ENCODE results near the gene PSMD6. TPM values are rescaled to one million over a fixed set of nuclear protein-coding genes. Genes with fewer than 3 reads are reported as not detected.

Gene PSMD6
- total RNA-seq, 2 donors from 2014 or later = 82.7 to 95.7 TPM

DNA sequence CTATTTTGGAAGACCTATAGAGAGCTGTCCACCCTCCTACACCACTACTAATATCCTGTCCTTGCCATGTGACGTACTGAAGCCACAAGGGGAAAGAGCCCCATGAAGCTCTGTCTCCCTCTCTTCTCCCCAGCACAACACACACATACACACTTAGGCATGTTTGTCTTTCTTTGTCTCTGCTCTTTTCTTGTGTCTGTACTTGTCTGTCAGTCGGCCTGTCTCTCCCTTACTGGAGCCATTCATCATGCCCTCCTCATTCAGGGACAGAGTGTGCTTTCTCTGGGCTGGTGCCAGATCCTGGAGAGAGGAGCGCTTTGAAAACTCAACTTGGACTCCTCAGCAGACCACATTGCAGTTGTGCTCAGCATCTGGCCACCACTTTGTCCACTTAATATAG lies 47.6 kb downstream of the PSMD6 start:
- Mint-ChIP-seq H3K27me3 (no peaks in the 10 kb centered on the region), H3K4me1 (ENCODE audit: low read depth in 2 of 2) (peaks cover 75 to 90% of the 10 kb centered on the region in 2 donors), H3K9me3 (no peaks in the 10 kb centered on the region), H3K4me3 (peak overlapping the region; percentile 2), H3K36me3 (peaks cover 12% of the 10 kb centered on the region), H3K27ac (peak overlapping the region; percentile 28 to 88)
- ATAC-seq (no peak), DNase-seq (ENCODE audit: low spot score) (no peak)

GRCh38 chr3:63974451-63974850 lies 48.8 kb downstream of the PSMD6 start:
- Mint-ChIP-seq H3K9me3 (no peaks in the 10 kb centered on the region), H3K4me1 (ENCODE audit: low read depth in 2 of 2) (peaks cover 75 to 91% of the 10 kb centered on the region in 2 donors), H3K27ac (peak overlapping the region in 1 of 2 donors; percentile 55), H3K36me3 (peaks cover 6% of the 10 kb centered on the region), H3K27me3 (no peaks in the 10 kb centered on the region), H3K4me3 (no peak overlapping the region)
- no peak for DNase-seq (ENCODE audit: low spot score)
- ATAC-seq = no peak

DNA sequence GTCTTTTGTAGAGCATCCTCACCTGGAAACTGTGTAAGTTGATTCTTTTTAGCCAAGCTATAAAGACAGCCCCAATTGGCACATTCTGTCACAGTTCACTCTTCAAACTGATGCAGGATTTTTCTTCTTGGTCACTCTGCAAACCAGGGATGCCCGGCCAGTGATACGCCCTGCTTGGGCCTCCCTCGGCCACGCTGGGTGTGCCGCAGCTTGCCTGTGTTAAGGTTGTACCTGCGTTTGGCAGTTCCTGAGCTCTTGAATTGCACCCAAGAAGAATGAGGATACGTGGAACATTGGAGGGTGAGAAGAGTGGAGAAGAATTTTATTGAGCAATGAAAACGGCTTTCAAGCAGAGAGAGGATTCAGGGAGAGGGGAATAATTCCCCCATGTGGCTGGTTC lies 49.9 kb downstream of the PSMD6 start:
- Mint-ChIP-seq H3K36me3 (peaks cover 6% of the 10 kb centered on the region), H3K4me3 (peak overlapping the region; percentile 4), H3K27me3 (no peaks in the 10 kb centered on the region), H3K27ac (peak overlapping the region; percentile 40 to 55), H3K9me3 (no peaks in the 10 kb centered on the region), H3K4me1 (ENCODE audit: low read depth in 2 of 2) (peaks cover 77 to 91% of the 10 kb centered on the region in 2 donors)
- ATAC-seq = no peak
- no peak for DNase-seq (ENCODE audit: low spot score)

- Mint-ChIP-seq H3K27me3 (no peaks in the 10 kb centered on the region), H3K27ac (peak overlapping the region; percentile 55 to 89), H3K9me3 (no peaks in the 10 kb centered on the region), H3K36me3 (peaks cover 6% of the 10 kb centered on the region), H3K4me3 (no peak overlapping the region), H3K4me1 (ENCODE audit: low read depth in 2 of 2) (peaks cover 77 to 91% of the 10 kb centered on the region in 2 donors)
- ATAC-seq (no peak), DNase-seq (ENCODE audit: low spot score) (no peak)
These were observed 50.3 kb downstream of the PSMD6 start for GRCh38 chr3:63972987-63973386.

DNA sequence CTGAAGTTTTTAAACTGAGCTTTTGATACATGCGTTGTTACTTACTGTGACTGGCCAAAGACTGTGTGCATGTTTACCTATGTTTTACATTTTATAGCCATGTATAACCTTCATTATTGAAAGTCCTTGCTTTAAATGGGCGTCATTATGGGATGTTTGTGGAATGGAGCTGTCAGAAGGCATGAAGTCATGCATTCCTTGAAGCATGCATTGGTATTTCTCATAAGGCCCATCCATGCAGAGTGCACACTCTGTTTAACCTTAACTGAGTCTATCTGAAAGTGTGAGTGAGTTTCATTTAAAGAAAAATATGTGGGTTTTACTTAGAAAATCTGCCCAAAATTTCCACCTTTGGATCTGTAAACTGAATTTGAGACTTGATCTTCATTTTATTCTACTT lies 51.1 kb downstream of the PSMD6 start:
- DNase-seq (ENCODE audit: low spot score) (no peak), ATAC-seq (no peak)
- H3K36me3 Mint-ChIP-seq = peaks cover 6% of the 10 kb centered on the region
- H3K4me3 Mint-ChIP-seq = peak overlapping the region; percentile 32
- H3K27ac Mint-ChIP-seq = peak overlapping the region; percentile 25 to 89
- H3K27me3 Mint-ChIP-seq = no peaks in the 10 kb centered on the region
- H3K9me3 Mint-ChIP-seq = no peaks in the 10 kb centered on the region
- H3K4me1 Mint-ChIP-seq (ENCODE audit: low read depth in 2 of 2) = peaks cover 76 to 91% of the 10 kb centered on the region in 2 donors

DNA sequence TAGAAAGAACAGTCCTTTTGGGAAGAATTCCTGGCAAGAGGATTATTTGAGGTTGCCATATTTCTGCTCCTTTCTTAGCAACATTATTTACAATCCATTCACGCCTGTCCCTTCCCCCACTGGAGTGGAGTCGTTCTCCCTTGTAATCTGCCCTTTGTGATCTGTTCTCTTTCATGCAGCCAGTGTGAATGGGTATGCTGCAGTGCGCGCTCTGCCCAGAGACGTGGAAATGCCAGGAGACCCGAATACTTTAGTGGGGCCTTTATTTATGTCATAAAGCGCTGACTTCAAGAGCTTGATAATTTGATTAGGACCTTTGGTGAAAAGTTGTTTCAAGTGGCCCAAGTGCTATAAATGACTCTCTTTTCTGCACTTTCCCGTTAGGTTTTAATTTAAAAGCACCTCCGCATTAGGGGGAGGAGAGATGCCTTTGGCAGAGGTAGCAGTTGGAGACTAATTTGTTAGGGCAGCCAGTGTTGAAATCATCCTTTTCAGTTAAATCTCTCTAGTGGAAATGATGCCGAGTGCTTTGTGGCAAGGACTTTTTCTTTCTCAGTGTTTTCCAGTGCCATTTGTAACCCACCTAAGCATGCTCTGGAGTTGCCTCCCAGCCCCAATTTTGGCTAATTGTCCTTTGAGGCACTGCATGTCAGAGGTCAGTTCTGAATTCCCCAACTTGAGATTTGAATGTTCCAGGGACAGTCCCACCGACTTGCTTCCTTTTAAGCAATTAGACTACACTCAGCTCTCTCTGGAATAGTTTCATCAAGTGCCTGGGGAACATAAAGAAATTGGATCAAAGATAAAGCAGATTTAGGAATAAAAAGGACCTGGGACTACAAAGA lies 52.4 kb downstream of the PSMD6 start:
- peaks cover 6% of the 10 kb centered on the region for H3K36me3 Mint-ChIP-seq
- H3K4me3 Mint-ChIP-seq = peak overlapping the region; percentile 91
- peak overlapping the region; percentile 89 to 94 for H3K27ac Mint-ChIP-seq
- ATAC-seq = no peak
- no peaks in the 10 kb centered on the region for H3K27me3 Mint-ChIP-seq
- DNase-seq (ENCODE audit: low spot score) = no peak
- no peaks in the 10 kb centered on the region for H3K9me3 Mint-ChIP-seq
- peaks cover 74 to 87% of the 10 kb centered on the region in 2 donors for H3K4me1 Mint-ChIP-seq (ENCODE audit: low read depth in 2 of 2)

GRCh38 chr3:63969876-63970275 lies 53.4 kb downstream of the PSMD6 start:
- Mint-ChIP-seq H3K27me3 (no peaks in the 10 kb centered on the region), H3K9me3 (no peaks in the 10 kb centered on the region), H3K36me3 (peaks cover 6% of the 10 kb centered on the region), H3K4me1 (ENCODE audit: low read depth in 2 of 2) (peaks cover 72 to 87% of the 10 kb centered on the region in 2 donors), H3K27ac (peak overlapping the region; percentile 89 to 94), H3K4me3 (peak overlapping the region; percentile 91)
- ATAC-seq (peak; percentile 69 to 79), DNase-seq (ENCODE audit: low spot score) (no peak)

- no peaks in the 10 kb centered on the region for H3K9me3 Mint-ChIP-seq
- peak overlapping the region; percentile 91 for H3K4me3 Mint-ChIP-seq
- H3K4me1 Mint-ChIP-seq (ENCODE audit: low read depth in 2 of 2) = peaks cover 67 to 91% of the 10 kb centered on the region in 2 donors
- no peak for DNase-seq (ENCODE audit: low spot score)
- peaks cover 6% of the 10 kb centered on the region for H3K36me3 Mint-ChIP-seq
- H3K27ac Mint-ChIP-seq = peak overlapping the region; percentile 89 to 94
- no peaks in the 10 kb centered on the region for H3K27me3 Mint-ChIP-seq
- ATAC-seq = peak in 1 of 2 donors; percentile 11
These were observed 54.5 kb downstream of the PSMD6 start for GRCh38 chr3:63968612-63969350.

DNA sequence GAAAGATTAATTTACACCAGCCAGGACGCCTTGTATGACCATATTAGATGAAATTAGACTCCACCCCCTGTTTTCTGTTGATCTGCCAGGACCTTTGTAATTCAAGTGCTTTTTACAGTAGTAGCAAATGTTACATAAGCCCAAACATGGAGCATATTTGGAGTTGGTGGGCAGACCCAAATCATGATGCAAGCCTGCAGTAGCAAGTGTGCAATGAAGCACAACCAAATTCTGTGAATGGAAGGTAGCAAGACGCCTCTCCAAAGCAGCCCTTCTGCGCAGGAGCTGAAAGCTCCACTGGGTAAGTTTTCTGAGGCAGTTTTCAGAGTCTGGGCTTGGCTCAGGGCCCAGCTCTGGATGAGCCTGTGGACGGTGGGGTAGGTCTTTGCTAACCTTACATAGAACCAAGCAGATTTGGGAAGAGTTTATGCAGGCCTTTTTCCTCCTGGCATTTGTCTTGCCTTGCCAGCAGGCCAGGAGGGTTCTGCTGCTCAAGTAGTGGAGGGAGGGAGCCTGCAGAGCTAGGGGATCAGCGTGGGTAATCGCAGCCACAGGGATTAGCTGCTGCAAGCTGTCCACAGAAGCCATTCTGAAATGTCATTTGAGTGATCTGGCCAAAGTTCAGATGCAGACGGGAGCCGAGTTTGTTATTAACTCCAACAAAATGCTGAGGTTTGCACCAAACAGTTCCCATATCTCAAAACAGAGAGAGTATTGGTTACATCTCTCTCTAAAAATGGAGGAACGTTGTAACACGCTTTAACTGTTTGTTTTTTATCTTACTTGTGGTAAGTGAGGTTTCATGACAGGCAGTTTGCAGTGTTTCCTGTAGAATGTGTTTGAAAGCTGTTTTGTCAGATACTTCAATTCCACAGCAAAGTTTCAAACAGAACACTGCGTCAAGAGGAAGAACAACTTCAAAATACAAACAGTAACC lies 55.4 kb downstream of the PSMD6 start:
- H3K4me1 Mint-ChIP-seq (ENCODE audit: low read depth in 2 of 2) = peaks cover 65 to 88% of the 10 kb centered on the region in 2 donors
- H3K4me3 Mint-ChIP-seq = peak overlapping the region; percentile 91
- H3K9me3 Mint-ChIP-seq = no peaks in the 10 kb centered on the region
- ATAC-seq (peak; percentile 68 to 72), DNase-seq (ENCODE audit: low spot score) (no peak)
- peaks cover 6% of the 10 kb centered on the region for H3K36me3 Mint-ChIP-seq
- peak overlapping the region; percentile 89 to 94 for H3K27ac Mint-ChIP-seq
- no peaks in the 10 kb centered on the region for H3K27me3 Mint-ChIP-seq

- H3K4me1 Mint-ChIP-seq (ENCODE audit: low read depth in 2 of 2) = peaks cover 59 to 78% of the 10 kb centered on the region in 2 donors
- DNase-seq (ENCODE audit: low spot score) (no peak), ATAC-seq (no peak)
- no peaks in the 10 kb centered on the region for H3K27me3 Mint-ChIP-seq
- no peaks in the 10 kb centered on the region for H3K9me3 Mint-ChIP-seq
- peak overlapping the region; percentile 91 for H3K4me3 Mint-ChIP-seq
- H3K36me3 Mint-ChIP-seq = peaks cover 6% of the 10 kb centered on the region
- peak overlapping the region; percentile 89 to 94 for H3K27ac Mint-ChIP-seq
These were observed 56.4 kb downstream of the PSMD6 start for GRCh38 chr3:63966871-63967270.

- peaks cover 6% of the 10 kb centered on the region for H3K36me3 Mint-ChIP-seq
- H3K4me3 Mint-ChIP-seq = no peak overlapping the region
These were observed 57.3 kb downstream of the PSMD6 start for GRCh38 chr3:63966007-63966406.

GRCh38 chr3:63964681-63965485 lies 58.4 kb downstream of the PSMD6 start:
- H3K9me3 Mint-ChIP-seq = no peaks in the 10 kb centered on the region
- H3K4me1 Mint-ChIP-seq (ENCODE audit: low read depth in 2 of 2) = peaks cover 52 to 67% of the 10 kb centered on the region in 2 donors
- peaks cover 6% of the 10 kb centered on the region for H3K36me3 Mint-ChIP-seq
- peak overlapping the region; percentile 75 to 89 for H3K27ac Mint-ChIP-seq
- peak overlapping the region; percentile 30 for H3K4me3 Mint-ChIP-seq
- DNase-seq (ENCODE audit: low spot score) (no peak), ATAC-seq (peak in 1 of 2 donors; percentile 21)
- no peaks in the 10 kb centered on the region for H3K27me3 Mint-ChIP-seq

More at GRCh38 chr3:63966007-63966406, 57.3 kb downstream of the PSMD6 start:
- DNase-seq (ENCODE audit: low spot score) = no peak
- Mint-ChIP-seq H3K4me1 (ENCODE audit: low read depth in 2 of 2) (peaks cover 55 to 70% of the 10 kb centered on the region in 2 donors), H3K27me3 (no peaks in the 10 kb centered on the region), H3K27ac (peak overlapping the region; percentile 89 to 94), H3K9me3 (no peaks in the 10 kb centered on the region)
- ATAC-seq = no peak
